ENCODE results near the gene MAGI2. TPM values are rescaled to one million over a fixed set of nuclear protein-coding genes. Genes with fewer than 3 reads are reported as not detected.

The MAGI2 gene
- total RNA-seq, 2 donors from 2014 or later: 3.9 to 10.5 TPM

- WGBS, 2 donors: 65 to 70% methylated on average over 2 of the region's 2 CpGs
- intact Hi-C loops (cut with DNase I): no loop called here
- H3K4me3 ChIP-seq: no peak overlapping the region
- DNase-seq (no peak), ATAC-seq (no peak)
- no peaks in the 10 kb centered on the region for H3K27me3 ChIP-seq
- H3K27ac ChIP-seq: no peak overlapping the region
- H3K36me3 ChIP-seq (replicated peaks in 1 of 2; ENCODE audit: insufficient read depth in 1 of 2, low read depth in 2 of 2): no peaks in the 10 kb centered on the region
- TF ChIP-seq CTCF (IDR thresholded peaks at IDR 0.05) (no peak), POLR2A (IDR thresholded peaks at IDR 0.05) (no peak)
- no peaks in the 10 kb centered on the region for H3K4me1 ChIP-seq
- H3K9me3 ChIP-seq: no peaks in the 10 kb centered on the region
Measured at GRCh38 chr7:78280276-78280675, 1173.2 kb downstream of the MAGI2 start.

GRCh38 chr7:78279457-78279856 lies 1174.0 kb downstream of the MAGI2 start:
- no peak for ATAC-seq

GRCh38 chr7:78279032-78279431 lies 1174.4 kb downstream of the MAGI2 start:
- Histone ChIP-seq H3K4me3 (no peak overlapping the region), H3K27me3 (no peaks in the 10 kb centered on the region), H3K9me3 (no peaks in the 10 kb centered on the region), H3K4me1 (no peaks in the 10 kb centered on the region), H3K27ac (no peak overlapping the region), H3K36me3 (replicated peaks in 1 of 2; ENCODE audit: insufficient read depth in 1 of 2, low read depth in 2 of 2) (no peaks in the 10 kb centered on the region)
- ATAC-seq (no peak), DNase-seq (no peak)
- intact Hi-C loops (cut with DNase I): no loop called here
- 76 to 79% methylated on average over 4 of the region's 4 CpGs for WGBS, 2 donors
- no peak for TF ChIP-seq CTCF (IDR thresholded peaks at IDR 0.05)
- TF ChIP-seq POLR2A (IDR thresholded peaks at IDR 0.05): no peak

More at GRCh38 chr7:78279457-78279856, 1174.0 kb downstream of the MAGI2 start:
- WGBS, 2 donors: 93 to 100% methylated on average over 1 of the region's 1 CpG
- TF ChIP-seq CTCF (IDR thresholded peaks at IDR 0.05) (no peak), POLR2A (IDR thresholded peaks at IDR 0.05) (no peak)
- intact Hi-C loops (cut with DNase I): no loop called here
- no peaks in the 10 kb centered on the region for H3K4me1 ChIP-seq
- H3K36me3 ChIP-seq (replicated peaks in 1 of 2; ENCODE audit: insufficient read depth in 1 of 2, low read depth in 2 of 2): no peaks in the 10 kb centered on the region
- no peak overlapping the region for H3K27ac ChIP-seq
- H3K27me3 ChIP-seq: no peaks in the 10 kb centered on the region
- DNase-seq: no peak
- H3K9me3 ChIP-seq: no peaks in the 10 kb centered on the region
- no peak overlapping the region for H3K4me3 ChIP-seq

GRCh38 chr7:78267141-78267540 lies 1186.3 kb downstream of the MAGI2 start:
- H3K36me3 ChIP-seq (replicated peaks in 1 of 2; ENCODE audit: insufficient read depth in 1 of 2, low read depth in 2 of 2): no peaks in the 10 kb centered on the region
- H3K4me3 ChIP-seq: no peak overlapping the region
- H3K9me3 ChIP-seq: no peaks in the 10 kb centered on the region
- ATAC-seq: no peak
- no peaks in the 10 kb centered on the region for H3K27me3 ChIP-seq
- intact Hi-C loops (cut with DNase I): no loop called here
- H3K27ac ChIP-seq: no peak overlapping the region
- DNase-seq: no peak
- WGBS, 2 donors: 96% methylated on average over 1 of the region's 1 CpG
- H3K4me1 ChIP-seq: peaks cover 12% of the 10 kb centered on the region
- TF ChIP-seq POLR2A (IDR thresholded peaks at IDR 0.05) (no peak), CTCF (IDR thresholded peaks at IDR 0.05) (no peak)

GRCh38 chr7:78265486-78265885 lies 1188.0 kb downstream of the MAGI2 start:
- no peak for TF ChIP-seq CTCF (IDR thresholded peaks at IDR 0.05)
- intact Hi-C loops (cut with DNase I): no loop called here
- Histone ChIP-seq H3K36me3 (replicated peaks in 1 of 2; ENCODE audit: insufficient read depth in 1 of 2, low read depth in 2 of 2) (no peaks in the 10 kb centered on the region), H3K4me1 (peaks cover 12% of the 10 kb centered on the region), H3K4me3 (no peak overlapping the region), H3K27me3 (no peaks in the 10 kb centered on the region), H3K27ac (no peak overlapping the region), H3K9me3 (no peaks in the 10 kb centered on the region)
- WGBS, 2 donors: 81 to 87% methylated on average over 4 of the region's 4 CpGs
- ATAC-seq: no peak
- no peak for DNase-seq

Data from body of pancreas (tissue), 4 donors.